ENCODE data around the gene TTC33. TPM values are rescaled to one million over a fixed set of nuclear protein-coding genes. Genes with fewer than 3 reads are reported as not detected.

TTC33 gene
- total RNA-seq, 1 experiment from 2014 or later: 30.2 TPM

- Histone ChIP-seq H2AFZ (no peak overlapping the region), H3K27ac (no peak overlapping the region), H3K79me2 (ENCODE audit: low read depth) (no peaks in the 10 kb centered on the region), H3K4me3 (no peak overlapping the region), H3K9me2 (ENCODE audit: insufficient read depth) (0 out of 2 replicates have a peak, but pooled peaks cover 5% of the 10 kb centered on the region), H3K4me2 (no peak overlapping the region), H4K20me1 (ENCODE audit: insufficient read depth) (no peaks in the 10 kb centered on the region), H3K4me1 (replicated peaks; ENCODE audit: insufficient read depth) (peaks cover 8% of the 10 kb centered on the region; the same call in 1 of the 2 replicates), H3K9me3 (ENCODE audit: insufficient read depth, low read depth) (no peaks in the 10 kb centered on the region), H3K27me3 (ENCODE audit: insufficient read depth, low read depth) (no peaks in the 10 kb centered on the region), H3K36me3 (ENCODE audit: low read depth) (no peaks in the 10 kb centered on the region), H3F3A (ENCODE audit: insufficient read depth, low read depth) (peaks cover 4% of the 10 kb centered on the region; the same call in 1 of the 2 replicates)
- no TSS peak for BruUV-seq (replicated peaks)
- POLR2A ChIA-PET (ENCODE audit: unreplicated experiment): no interaction called here
- CTCF ChIA-PET: no interaction called here
- DNase-seq: peak in 1 of 2 experiments; percentile 17
- intact Hi-C loops (cut with micrococcal nuclease; ENCODE audit: unreplicated experiment): no loop called here
- TF ChIP-seq EZH2 (IDR thresholded peaks at IDR 0.05; ENCODE audit: low read depth): no peak
These were observed 133.1 kb downstream of the TTC33 start for GRCh38 chr5:40622463-40623252.

GRCh38 chr5:40619421-40619820, 136.3 kb downstream of the TTC33 start:
- Histone ChIP-seq H3K4me1 (replicated peaks; ENCODE audit: insufficient read depth) (peaks cover 8% of the 10 kb centered on the region; the same call in 1 of the 2 replicates), H3K27me3 (ENCODE audit: insufficient read depth, low read depth) (no peaks in the 10 kb centered on the region), H4K20me1 (ENCODE audit: insufficient read depth) (no peaks in the 10 kb centered on the region), H3K27ac (no peak overlapping the region), H3K9me3 (ENCODE audit: insufficient read depth, low read depth) (no peaks in the 10 kb centered on the region), H2AFZ (peak overlapping the region; percentile 23; the same call in 1 of the 2 replicates), H3K4me3 (no peak overlapping the region), H3K9me2 (ENCODE audit: insufficient read depth) (0 out of 2 replicates have a peak, but pooled peaks cover 5% of the 10 kb centered on the region), H3F3A (ENCODE audit: insufficient read depth, low read depth) (peaks cover 4% of the 10 kb centered on the region; the same call in 1 of the 2 replicates), H3K4me2 (no peak overlapping the region), H3K36me3 (ENCODE audit: low read depth) (no peaks in the 10 kb centered on the region), H3K79me2 (ENCODE audit: low read depth) (no peaks in the 10 kb centered on the region)
- POLR2A ChIA-PET (ENCODE audit: unreplicated experiment): no interaction called here
- no TSS peak for BruUV-seq (replicated peaks)
- TF ChIP-seq EZH2 (IDR thresholded peaks at IDR 0.05; ENCODE audit: low read depth) (no peak), CTCF (conservative IDR thresholded peaks at IDR 0.05) (no peak)
- intact Hi-C loops (cut with micrococcal nuclease; ENCODE audit: unreplicated experiment): no loop called here
- DNase-seq: peak in 1 of 2 experiments; percentile 56
- CTCF ChIA-PET: no interaction called here

GRCh38 chr5:40618926-40619325, 136.8 kb downstream of the TTC33 start:
- Histone ChIP-seq H3K27ac (no peak overlapping the region), H3K27me3 (ENCODE audit: insufficient read depth, low read depth) (no peaks in the 10 kb centered on the region), H3K9me3 (ENCODE audit: insufficient read depth, low read depth) (no peaks in the 10 kb centered on the region), H3K9me2 (ENCODE audit: insufficient read depth) (0 out of 2 replicates have a peak, but pooled peaks cover 5% of the 10 kb centered on the region), H3K4me1 (replicated peaks; ENCODE audit: insufficient read depth) (peaks cover 8% of the 10 kb centered on the region; the same call in 1 of the 2 replicates), H3K36me3 (ENCODE audit: low read depth) (no peaks in the 10 kb centered on the region), H3F3A (ENCODE audit: insufficient read depth, low read depth) (peaks cover 4% of the 10 kb centered on the region; the same call in 1 of the 2 replicates), H3K4me3 (no peak overlapping the region), H4K20me1 (ENCODE audit: insufficient read depth) (no peaks in the 10 kb centered on the region), H2AFZ (no peak overlapping the region; the same call in 1 of the 2 replicates), H3K4me2 (no peak overlapping the region), H3K79me2 (ENCODE audit: low read depth) (no peaks in the 10 kb centered on the region)
- peak in 1 of 2 experiments; percentile 45 for DNase-seq
- POLR2A ChIA-PET (ENCODE audit: unreplicated experiment): interaction anchor here (0.7 kb wide), 1 partner anchor 9 kb away, joined by 3 read pairs; no protein-coding TSS in a partner anchor
- CTCF ChIA-PET: no interaction called here
- intact Hi-C loops (cut with micrococcal nuclease; ENCODE audit: unreplicated experiment): no loop called here
- TF ChIP-seq EZH2 (IDR thresholded peaks at IDR 0.05; ENCODE audit: low read depth) (no peak), CTCF (conservative IDR thresholded peaks at IDR 0.05) (no peak)
- BruUV-seq (replicated peaks): no TSS peak
